Fibroblast of skin of back (primary cell): ENCODE data around the gene MAPRE2.

Experiments used
- DNase-seq: peaks from one replicate; pipeline ENCODE4 v3.0.0-alpha.2; 2013

Gene MAPRE2

GRCh38 chr18:35038029-35038428, 3.2 kb upstream of the MAPRE2 start:
- no peak for DNase-seq

- DNase-seq: no peak
Observed at GRCh38 chr18:35038881-35039491, 2.2 kb upstream of the MAPRE2 start.

GRCh38 chr18:35040638-35040987, 600 bp upstream of the MAPRE2 start:
- DNase-seq: no peak

- DNase-seq: no peak
Observed at GRCh38 chr18:35041815-35042387, 688 bp downstream of the MAPRE2 start.

GRCh38 chr18:35042389-35043071, 1.3 kb downstream of the MAPRE2 start:
- DNase-seq: no peak

GRCh38 chr18:35043207-35043606, 2.0 kb downstream of the MAPRE2 start:
- DNase-seq: no peak

GRCh38 chr18:35045121-35045520, 3.9 kb downstream of the MAPRE2 start:
- DNase-seq: no peak

GRCh38 chr18:35045806-35046205, 4.6 kb downstream of the MAPRE2 start:
- DNase-seq: no peak

- DNase-seq: no peak
Observed at GRCh38 chr18:35047697-35048292, 6.6 kb downstream of the MAPRE2 start.

GRCh38 chr18:35049111-35050027, 8.2 kb downstream of the MAPRE2 start:
- no peak for DNase-seq

GRCh38 chr18:35050028-35050546, 8.9 kb downstream of the MAPRE2 start:
- DNase-seq: no peak

GRCh38 chr18:35050705-35051195, 9.5 kb downstream of the MAPRE2 start:
- no peak for DNase-seq

- no peak for DNase-seq
Observed at GRCh38 chr18:35051641-35052377, 10.6 kb downstream of the MAPRE2 start.

GRCh38 chr18:35054401-35054800, 13.2 kb downstream of the MAPRE2 start:
- DNase-seq: no peak

- no peak for DNase-seq
Observed at GRCh38 chr18:35055105-35055504, 13.9 kb downstream of the MAPRE2 start.

- no peak for DNase-seq
Observed at GRCh38 chr18:35055726-35056125, 14.5 kb downstream of the MAPRE2 start.

- no peak for DNase-seq
Observed at GRCh38 chr18:35059280-35059927, 18.2 kb downstream of the MAPRE2 start.

GRCh38 chr18:35060122-35060815, 19.1 kb downstream of the MAPRE2 start:
- DNase-seq: no peak

- DNase-seq: no peak
Observed at GRCh38 chr18:35061336-35061735, 20.1 kb downstream of the MAPRE2 start.

- DNase-seq: no peak
Observed at GRCh38 chr18:35061804-35062203, 20.6 kb downstream of the MAPRE2 start.
